ENCODE results near the gene MPC1.

MPC1 gene

GRCh38 chr6:166381381-166381732, 1.4 kb downstream of the MPC1 start:
- no peaks in the 10 kb centered on the region for H3K4me1 ChIP-seq
- H3K9me3 ChIP-seq, result no peaks in the 10 kb centered on the region
- peak overlapping the region; percentile 89 for H3K4me3 ChIP-seq (ENCODE audit: low read depth, low read length)
- no peaks in the 10 kb centered on the region for H3K27me3 ChIP-seq
- DNase-seq, result no peak
- no peaks in the 10 kb centered on the region for H3K36me3 ChIP-seq
- TF ChIP-seq CTCF (IDR thresholded peaks at IDR 0.05; ENCODE audit: low read depth, low read length), result no peak

DNA sequence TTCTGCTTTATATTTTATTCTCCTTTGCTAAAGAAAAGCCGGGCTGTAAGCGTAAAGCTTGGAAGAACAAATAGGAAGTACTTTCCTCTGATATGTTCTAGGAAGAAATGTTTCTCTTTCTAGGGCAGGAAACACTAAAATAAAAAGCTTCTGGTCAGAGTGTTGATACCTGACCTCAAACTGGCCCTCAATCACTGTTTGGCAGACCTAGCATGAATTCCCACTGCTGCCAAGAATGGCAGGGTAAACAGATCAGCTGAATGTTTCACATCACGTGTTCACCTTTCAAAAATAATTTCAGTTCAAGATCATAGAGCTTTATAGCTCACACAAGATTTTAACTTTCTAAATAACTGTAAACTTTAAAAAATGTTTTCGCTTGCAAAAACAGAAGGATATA, 2.9 kb downstream of the MPC1 start:
- no peak for DNase-seq
- H3K4me1 ChIP-seq, result no peaks in the 10 kb centered on the region
- H3K27me3 ChIP-seq, result no peaks in the 10 kb centered on the region
- H3K4me3 ChIP-seq (ENCODE audit: low read depth, low read length), result no peak overlapping the region
- TF ChIP-seq CTCF (IDR thresholded peaks at IDR 0.05; ENCODE audit: low read depth, low read length), result no peak
- no peaks in the 10 kb centered on the region for H3K9me3 ChIP-seq
- H3K36me3 ChIP-seq, result no peaks in the 10 kb centered on the region

GRCh38 chr6:166379103-166379586, 3.6 kb downstream of the MPC1 start:
- no peaks in the 10 kb centered on the region for H3K9me3 ChIP-seq
- no peak for DNase-seq
- no peaks in the 10 kb centered on the region for H3K27me3 ChIP-seq
- TF ChIP-seq CTCF (IDR thresholded peaks at IDR 0.05; ENCODE audit: low read depth, low read length), result no peak
- H3K4me3 ChIP-seq (ENCODE audit: low read depth, low read length), result no peak overlapping the region
- H3K4me1 ChIP-seq, result no peaks in the 10 kb centered on the region
- H3K36me3 ChIP-seq, result no peaks in the 10 kb centered on the region

DNA sequence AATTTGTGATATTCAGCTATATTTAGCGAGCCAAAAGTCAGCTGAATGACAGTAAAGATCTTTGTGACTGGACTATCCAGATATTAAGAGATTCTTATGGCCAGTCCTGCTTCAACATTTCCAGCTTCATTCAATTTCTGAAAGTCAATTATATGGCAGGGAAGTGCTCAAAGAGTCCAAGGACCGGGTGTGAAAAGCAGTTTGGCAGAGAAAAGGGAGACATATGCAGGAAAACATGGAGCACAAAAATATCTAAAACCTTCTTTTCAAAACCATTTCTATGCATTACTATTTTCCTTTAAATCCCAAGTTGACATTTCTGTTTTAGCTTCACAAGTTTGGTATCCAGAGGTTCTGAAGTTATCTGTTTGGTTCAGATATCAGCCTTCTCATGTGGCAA, 5.0 kb downstream of the MPC1 start:
- Histone ChIP-seq H3K27me3 (no peaks in the 10 kb centered on the region), H3K4me1 (no peaks in the 10 kb centered on the region), H3K9me3 (no peaks in the 10 kb centered on the region), H3K36me3 (no peaks in the 10 kb centered on the region), H3K4me3 (ENCODE audit: low read depth, low read length) (no peak overlapping the region)
- DNase-seq, result no peak
- no peak for TF ChIP-seq CTCF (IDR thresholded peaks at IDR 0.05; ENCODE audit: low read depth, low read length)

DNA sequence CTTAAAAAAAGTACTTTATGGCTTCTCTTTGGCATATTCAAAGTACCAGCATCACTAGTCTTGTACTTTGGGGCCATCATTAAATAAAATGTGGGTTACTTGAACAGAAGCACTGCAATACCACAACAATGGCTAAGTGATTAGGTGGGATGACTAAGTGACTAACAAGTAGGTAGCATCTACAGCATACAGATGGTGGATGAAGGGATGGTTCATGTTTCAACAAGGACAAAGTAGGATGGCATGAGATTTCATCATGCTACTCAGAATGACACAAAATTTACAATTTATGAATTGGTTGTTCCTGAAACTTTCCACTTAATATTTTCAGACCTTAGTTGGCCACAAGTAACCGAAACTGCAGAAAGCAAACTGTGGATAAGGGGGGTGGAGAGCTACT, 7.7 kb downstream of the MPC1 start:
- Histone ChIP-seq H3K4me3 (ENCODE audit: low read depth, low read length) (no peak overlapping the region), H3K27me3 (no peaks in the 10 kb centered on the region), H3K36me3 (no peaks in the 10 kb centered on the region), H3K4me1 (no peaks in the 10 kb centered on the region), H3K9me3 (no peaks in the 10 kb centered on the region)
- TF ChIP-seq CTCF (IDR thresholded peaks at IDR 0.05; ENCODE audit: low read depth, low read length), result no peak
- DNase-seq, result no peak

GRCh38 chr6:166370489-166370888, 12.3 kb downstream of the MPC1 start:
- H3K27me3 ChIP-seq, result no peaks in the 10 kb centered on the region

More at GRCh38 chr6:166370489-166370888, 12.3 kb downstream of the MPC1 start:
- peaks cover 3% of the 10 kb centered on the region; the same call in 1 of the 2 replicates for H3K36me3 ChIP-seq
- no peak overlapping the region for H3K4me3 ChIP-seq (ENCODE audit: low read depth, low read length)
- H3K4me1 ChIP-seq, result no peaks in the 10 kb centered on the region
- DNase-seq, result no peak
- no peaks in the 10 kb centered on the region for H3K9me3 ChIP-seq
- no peak for TF ChIP-seq CTCF (IDR thresholded peaks at IDR 0.05; ENCODE audit: low read depth, low read length)

Measured in BE2C (cell line).